NB4 (cell line): ENCODE measurements around the gene NUMB.
"Not testable (repeated sequence)": the region's sequence is repeated elsewhere in the genome, so short reads cannot be mapped to it uniquely, and the experiment has no call there.

ENCODE experiments used
- DNase-seq: peaks from one replicate; pipeline ENCODE4 v3.0.0; 2010; ENCODE audit warnings: low read depth
- H3K4me3 ChIP-seq: one replicate; pipeline ENCODE4 v1.5.1; 2011; ENCODE audit warnings: mild to moderate bottlenecking, low read depth, low read length, moderate library complexity
- CTCF ChIP-seq: IDR thresholded peaks from one replicate; pipeline ENCODE4 v1.5.1; 2012; ENCODE audit warnings: low read depth, low read length
- MAX ChIP-seq: IDR thresholded peaks from 2 replicates; pipeline ENCODE4 v1.6.1; 2011; ENCODE audit warnings: low read depth, low read length
- MYC ChIP-seq: IDR thresholded peaks from 2 replicates; pipeline ENCODE4 v1.6.1; 2011; ENCODE audit warnings: low read depth, low read length
- POLR2A ChIP-seq: IDR thresholded peaks from 2 replicates; pipeline ENCODE4 v1.6.1; 2011; ENCODE audit warnings: mild to moderate bottlenecking; ENCODE audit not compliant: insufficient read length; ENCODE audit errors: extremely low read depth

The NUMB gene

GRCh38 chr14:73358187-73358586 is 100.2 kb downstream of the NUMB start:
- DNase-seq = no peak
- no peak overlapping the region for H3K4me3 ChIP-seq
- no peak for TF ChIP-seq MAX
- TF ChIP-seq POLR2A = no peak
- no peak for TF ChIP-seq MYC
- no peak for TF ChIP-seq CTCF

- H3K4me3 ChIP-seq, DNase-seq: not testable (repeated sequence)
These were observed 109.3 kb downstream of the NUMB start for GRCh38 chr14:73349091-73349490.

- no peak for DNase-seq
- H3K4me3 ChIP-seq = no peak overlapping the region
- TF ChIP-seq MAX = no peak
- no peak for TF ChIP-seq CTCF
- no peak for TF ChIP-seq POLR2A
- no peak for TF ChIP-seq MYC
These were observed 114.0 kb downstream of the NUMB start for GRCh38 chr14:73344319-73344718.

- DNase-seq = no peak
- TF ChIP-seq MAX = no peak
- TF ChIP-seq MYC = no peak
- TF ChIP-seq POLR2A = no peak
- no peak for TF ChIP-seq CTCF
- no peak overlapping the region for H3K4me3 ChIP-seq
These were observed 115.7 kb downstream of the NUMB start for GRCh38 chr14:73342670-73343069.

GRCh38 chr14:73339846-73340595 is 118.3 kb downstream of the NUMB start:
- no peak overlapping the region for H3K4me3 ChIP-seq
- no peak for DNase-seq
- TF ChIP-seq MAX (no peak), MYC (no peak), POLR2A (no peak), CTCF (no peak)

GRCh38 chr14:73339206-73339605 is 119.1 kb downstream of the NUMB start:
- TF ChIP-seq CTCF (no peak), POLR2A (no peak), MYC (no peak), MAX (no peak)
- no peak for DNase-seq
- no peak overlapping the region for H3K4me3 ChIP-seq
